Measurements from ENCODE around the gene MTUS2. TPM values are rescaled to one million over a fixed set of nuclear protein-coding genes. Genes with fewer than 3 reads are reported as not detected.

MTUS2 gene
- total RNA-seq, 2 donors from 2014 or later: not detected

DNA sequence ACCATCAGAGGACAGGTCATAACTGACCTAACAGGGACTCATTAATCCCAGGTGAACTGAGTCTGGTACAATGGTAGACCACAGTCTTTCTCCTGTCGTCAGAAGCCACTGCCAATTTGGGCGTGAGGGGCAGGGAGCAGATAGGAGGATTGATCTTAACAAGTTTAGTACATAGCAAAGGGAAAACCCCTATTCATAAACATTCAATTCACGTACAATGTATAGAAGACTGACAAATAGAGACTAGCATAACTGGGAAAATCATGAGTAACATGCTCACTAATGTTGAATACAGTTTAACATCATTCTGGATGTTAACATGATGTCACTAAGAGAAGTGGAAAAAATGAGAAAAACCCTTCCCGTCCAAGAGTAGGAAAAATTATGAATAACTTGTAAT, 721.3 kb downstream of the MTUS2 start:
- Mint-ChIP-seq H3K9me3 (no peaks in the 10 kb centered on the region), H3K4me1 (ENCODE audit: low read depth in 2 of 2) (peaks cover 18 to 23% of the 10 kb centered on the region in 2 donors), H3K4me3 (no peak overlapping the region), H3K27me3 (no peaks in the 10 kb centered on the region), H3K27ac (no peak overlapping the region), H3K36me3 (peaks cover 8% of the 10 kb centered on the region)
- ATAC-seq: no peak
- no peak for DNase-seq (ENCODE audit: low spot score)

DNA sequence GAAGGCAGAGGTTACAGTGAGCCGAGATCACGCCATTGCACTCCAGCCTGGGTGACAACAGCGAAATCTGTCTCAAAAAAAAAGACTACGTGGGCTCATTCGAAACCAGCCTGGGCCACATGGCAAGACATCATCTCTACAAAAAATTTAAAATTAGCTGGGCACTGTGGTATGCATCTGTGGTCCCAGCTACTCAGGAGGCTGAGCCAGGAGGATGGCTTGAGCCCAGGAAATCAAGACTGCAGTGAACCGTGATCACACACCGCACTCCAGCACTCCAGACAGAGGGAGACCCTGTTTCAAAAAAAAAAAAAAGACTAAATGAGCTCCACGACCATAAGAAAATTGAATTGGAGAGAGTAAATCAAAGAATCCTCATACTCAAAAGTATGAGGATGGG, 722.2 kb downstream of the MTUS2 start:
- DNase-seq (ENCODE audit: low spot score) (no peak), ATAC-seq (no peak)
- Mint-ChIP-seq H3K4me1 (ENCODE audit: low read depth in 2 of 2) (peaks cover 18 to 23% of the 10 kb centered on the region in 2 donors), H3K27ac (no peak overlapping the region), H3K27me3 (no peaks in the 10 kb centered on the region), H3K36me3 (peaks cover 8% of the 10 kb centered on the region), H3K9me3 (no peaks in the 10 kb centered on the region), H3K4me3 (no peak overlapping the region)

DNA sequence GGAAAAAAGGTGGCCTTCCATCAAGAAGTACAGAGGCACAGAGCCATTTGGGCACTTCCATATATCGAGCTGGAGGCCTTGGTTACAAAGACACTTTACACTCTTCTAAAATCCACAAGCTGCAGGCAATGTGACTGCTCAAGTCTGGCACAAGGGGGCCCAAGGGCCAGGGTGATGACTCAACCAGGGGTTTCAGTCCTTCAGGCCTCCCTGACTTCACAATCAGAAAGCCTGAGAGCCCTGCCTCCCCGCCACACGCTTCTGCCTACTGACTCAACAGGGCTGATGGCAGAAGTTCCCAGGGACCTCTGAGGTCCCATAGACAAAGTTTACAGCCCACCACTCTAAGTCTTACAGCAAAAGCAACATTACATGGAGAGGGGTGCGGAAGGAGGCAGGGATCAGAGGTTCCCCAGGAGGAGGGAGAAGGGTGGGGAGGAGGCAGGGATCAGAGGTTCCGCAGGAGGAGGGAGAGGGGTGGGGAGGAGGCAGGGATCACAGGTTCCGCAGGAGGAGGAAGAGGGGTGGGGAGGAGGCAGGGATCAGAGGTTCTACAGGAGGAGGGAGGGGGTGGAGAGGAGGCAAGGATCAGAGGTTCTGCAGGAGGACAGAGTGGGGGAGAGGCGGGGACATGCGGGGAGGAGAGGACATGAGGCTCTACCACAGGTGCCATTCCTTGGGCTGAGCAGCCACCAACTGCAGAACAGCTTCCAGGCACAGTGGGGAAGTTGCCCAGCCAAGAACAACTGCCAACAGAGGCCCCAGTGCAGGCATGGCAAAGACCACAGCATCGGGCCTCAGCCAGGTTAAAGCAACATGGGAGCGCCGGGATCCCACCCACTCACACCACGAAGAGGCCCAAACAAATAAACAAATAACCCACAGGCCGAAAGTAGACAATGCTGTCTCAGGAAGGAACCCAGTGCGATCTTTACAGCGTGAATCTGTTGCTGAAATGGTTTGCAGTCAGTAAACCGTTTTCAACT, 723.4 kb downstream of the MTUS2 start:
- Mint-ChIP-seq H3K27ac (no peak overlapping the region), H3K4me3 (no peak overlapping the region), H3K36me3 (peaks cover 8% of the 10 kb centered on the region), H3K4me1 (ENCODE audit: low read depth in 2 of 2) (peaks cover 12 to 20% of the 10 kb centered on the region in 2 donors), H3K27me3 (no peaks in the 10 kb centered on the region), H3K9me3 (no peaks in the 10 kb centered on the region)
- peak in 1 of 2 donors; percentile 84 for ATAC-seq
- DNase-seq (ENCODE audit: low spot score): no peak

DNA sequence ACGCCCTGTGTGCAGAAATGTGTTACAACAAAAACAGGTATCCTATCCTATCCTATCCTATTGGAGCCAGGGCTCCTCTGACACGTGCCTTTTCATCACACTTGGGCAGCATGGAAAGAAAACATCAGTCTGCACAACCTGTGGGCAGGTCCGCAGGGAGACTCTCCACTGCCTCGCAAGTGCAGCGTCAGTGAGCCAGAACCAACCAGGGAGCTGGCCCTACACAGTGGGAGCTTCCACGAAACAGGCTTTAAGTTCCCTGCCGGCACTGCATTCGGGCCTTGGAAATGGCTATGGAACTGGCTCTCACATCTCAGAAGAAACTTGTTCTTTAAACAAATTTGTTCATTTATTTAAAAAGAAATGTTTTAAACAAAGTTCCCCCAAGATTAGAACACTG, 725.8 kb downstream of the MTUS2 start:
- H3K4me1 Mint-ChIP-seq (ENCODE audit: low read depth in 2 of 2): peaks cover 9 to 18% of the 10 kb centered on the region in 2 donors
- no peaks in the 10 kb centered on the region for H3K9me3 Mint-ChIP-seq
- ATAC-seq (no peak), DNase-seq (ENCODE audit: low spot score) (no peak)
- no peak overlapping the region for H3K27ac Mint-ChIP-seq
- no peaks in the 10 kb centered on the region for H3K27me3 Mint-ChIP-seq
- H3K4me3 Mint-ChIP-seq: no peak overlapping the region
- peaks cover 7% of the 10 kb centered on the region for H3K36me3 Mint-ChIP-seq

DNA sequence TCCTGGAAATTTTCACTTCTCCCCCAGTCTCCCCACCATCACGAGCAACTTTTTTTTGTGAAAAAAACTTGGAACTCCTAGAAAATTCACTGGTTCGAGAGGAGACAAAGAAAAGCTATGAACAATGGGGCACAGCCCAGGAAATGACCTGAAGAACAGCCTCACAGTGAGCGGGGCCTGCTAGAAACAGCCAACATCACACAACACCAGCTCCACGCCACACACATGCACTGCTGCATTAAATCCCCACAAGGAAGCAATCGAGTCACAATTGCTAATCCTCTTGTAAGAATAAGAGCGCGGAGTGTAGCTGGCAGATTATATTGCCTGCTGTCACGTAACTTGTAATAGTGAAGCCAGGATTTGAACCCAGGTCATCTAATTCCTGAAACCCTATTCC, 726.5 kb downstream of the MTUS2 start:
- Mint-ChIP-seq H3K36me3 (peaks cover 6% of the 10 kb centered on the region), H3K4me1 (ENCODE audit: low read depth in 2 of 2) (peaks cover 4 to 19% of the 10 kb centered on the region in 2 donors), H3K27ac (no peak overlapping the region), H3K9me3 (no peaks in the 10 kb centered on the region), H3K27me3 (no peaks in the 10 kb centered on the region), H3K4me3 (no peak overlapping the region)
- DNase-seq (ENCODE audit: low spot score): no peak
- no peak for ATAC-seq

DNA sequence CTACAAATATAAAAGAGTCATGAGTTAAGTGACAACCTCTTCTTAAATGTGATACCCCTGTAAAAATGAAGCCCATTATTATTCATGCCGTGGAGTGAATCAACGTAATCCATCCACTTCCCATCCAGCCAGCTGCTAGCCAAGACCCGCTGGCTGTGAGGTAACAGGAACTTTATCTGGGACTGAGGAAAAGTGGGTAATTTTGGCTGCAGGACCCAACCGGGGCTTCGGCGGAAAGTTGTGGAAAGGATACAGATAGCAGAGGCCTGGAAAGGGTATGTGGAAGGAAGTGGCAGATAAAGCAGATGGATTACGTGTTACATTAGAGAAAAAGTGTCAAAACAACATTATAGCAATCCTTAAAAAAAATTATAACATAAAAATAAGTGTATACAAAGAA, 727.0 kb downstream of the MTUS2 start:
- Mint-ChIP-seq H3K27me3 (no peaks in the 10 kb centered on the region), H3K27ac (no peak overlapping the region), H3K36me3 (peaks cover 6% of the 10 kb centered on the region), H3K4me1 (ENCODE audit: low read depth in 2 of 2) (peaks cover 4 to 24% of the 10 kb centered on the region in 2 donors), H3K9me3 (no peaks in the 10 kb centered on the region), H3K4me3 (no peak overlapping the region)
- DNase-seq (ENCODE audit: low spot score) (no peak), ATAC-seq (no peak)

DNA sequence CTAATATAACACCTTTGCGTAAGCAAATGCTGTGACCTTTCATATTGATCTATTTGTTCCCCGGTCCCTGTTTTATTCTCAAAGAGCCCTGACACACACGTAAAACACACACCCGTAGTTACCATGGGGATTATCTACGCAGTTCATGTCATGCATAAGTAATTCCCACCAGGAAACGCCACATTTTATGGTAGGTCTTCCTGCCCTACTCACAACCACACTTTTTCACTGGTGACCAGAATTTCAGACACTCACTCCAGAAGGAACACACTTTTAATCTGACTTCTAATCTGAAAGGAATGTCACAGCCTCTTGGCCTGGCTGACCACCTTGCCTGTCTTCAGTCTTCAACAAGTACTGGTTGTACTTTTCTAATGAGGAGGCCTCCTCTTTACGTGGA, 728.6 kb downstream of the MTUS2 start:
- no peak overlapping the region for H3K27ac Mint-ChIP-seq
- H3K27me3 Mint-ChIP-seq: no peaks in the 10 kb centered on the region
- no peak overlapping the region for H3K4me3 Mint-ChIP-seq
- H3K4me1 Mint-ChIP-seq (ENCODE audit: low read depth in 2 of 2): peaks cover 0 to 19% of the 10 kb centered on the region in 2 donors
- no peaks in the 10 kb centered on the region for H3K9me3 Mint-ChIP-seq
- ATAC-seq (no peak), DNase-seq (ENCODE audit: low spot score) (no peak)
- H3K36me3 Mint-ChIP-seq: peaks cover 10% of the 10 kb centered on the region

DNA sequence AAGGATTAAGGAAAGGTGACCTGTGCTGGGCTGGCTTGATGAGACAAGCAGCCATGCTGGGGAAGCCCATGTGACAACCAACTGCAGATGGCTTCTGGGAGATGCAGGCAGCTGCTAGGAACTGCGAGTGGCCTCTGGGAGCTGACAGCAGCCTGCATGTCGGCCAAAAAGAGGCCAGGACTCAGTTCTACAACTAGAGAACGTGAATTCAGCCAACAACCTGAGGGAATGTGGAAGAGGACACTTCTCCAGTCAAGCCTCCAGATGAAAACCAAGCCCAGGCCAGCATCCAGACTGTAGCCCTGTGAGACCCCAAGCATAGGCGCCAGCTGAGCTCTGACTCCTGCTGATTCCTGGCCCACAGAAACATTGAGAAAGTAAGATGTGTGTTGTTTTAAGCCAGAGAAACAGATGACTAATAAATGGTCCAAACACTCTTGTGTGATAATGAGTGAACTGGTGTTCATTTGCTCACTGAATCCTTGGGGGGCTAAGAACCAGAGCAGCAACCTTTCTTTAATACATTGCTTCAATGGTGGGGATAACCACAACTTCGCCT, 730.4 kb downstream of the MTUS2 start:
- DNase-seq (ENCODE audit: low spot score) (no peak), ATAC-seq (no peak)
- no peaks in the 10 kb centered on the region for H3K27me3 Mint-ChIP-seq
- no peaks in the 10 kb centered on the region for H3K9me3 Mint-ChIP-seq
- H3K4me3 Mint-ChIP-seq: no peak overlapping the region
- H3K36me3 Mint-ChIP-seq: peaks cover 10% of the 10 kb centered on the region
- H3K4me1 Mint-ChIP-seq (ENCODE audit: low read depth in 2 of 2): peaks cover 0 to 16% of the 10 kb centered on the region in 2 donors
- H3K27ac Mint-ChIP-seq: no peak overlapping the region

DNA sequence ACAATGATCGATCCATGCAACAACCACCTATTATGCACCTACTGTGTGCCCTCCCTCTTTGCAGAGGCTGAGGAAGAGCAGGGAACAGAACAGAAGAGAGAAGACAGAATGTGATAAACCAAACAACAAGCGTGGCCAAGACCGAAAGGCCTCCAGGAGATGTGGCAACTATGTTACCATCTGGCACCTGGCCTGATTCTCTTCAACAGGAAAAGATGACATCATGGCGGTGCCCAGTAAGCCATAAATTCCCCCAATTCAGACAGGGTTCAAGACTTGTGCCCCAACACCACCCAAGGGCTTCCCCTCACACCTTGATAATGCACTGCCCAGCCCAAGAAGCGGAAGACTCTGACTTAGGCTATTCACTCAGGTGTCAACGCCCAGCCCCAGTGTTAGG, 731.1 kb downstream of the MTUS2 start:
- no peak overlapping the region for H3K27ac Mint-ChIP-seq
- ATAC-seq (no peak), DNase-seq (ENCODE audit: low spot score) (no peak)
- H3K9me3 Mint-ChIP-seq: no peaks in the 10 kb centered on the region
- H3K36me3 Mint-ChIP-seq: peaks cover 10% of the 10 kb centered on the region
- H3K4me3 Mint-ChIP-seq: no peak overlapping the region
- H3K4me1 Mint-ChIP-seq (ENCODE audit: low read depth in 2 of 2): peaks cover 0 to 16% of the 10 kb centered on the region in 2 donors
- H3K27me3 Mint-ChIP-seq: no peaks in the 10 kb centered on the region

Other genes starting within 250 kb of the MTUS2 start
- gene POMP, start 161.2 kb upstream of the MTUS2 start, total RNA-seq: 100 to 1,000 TPM in 1 of 2 donors, 10 to 100 TPM in 1; 75.7 to 119 TPM
- gene SLC46A3, start 101.4 kb upstream of the MTUS2 start, total RNA-seq: 1 to 10 TPM; 5.8 to 6.5 TPM